Measurements from ENCODE around the gene SHQ1. TPM values are rescaled to one million over a fixed set of nuclear protein-coding genes. Genes with fewer than 3 reads are reported as not detected.
"Not testable (repeated sequence)": the region's sequence is repeated elsewhere in the genome, so short reads cannot be mapped to it uniquely, and the experiment has no call there.

The SHQ1 gene
- total and polyA plus RNA-seq, 9 donors: 11.1 to 20.7 (median 12.9) TPM

- 90% methylated on average over 4 of the region's 5 CpGs for WGBS (ENCODE audit: insufficient coverage)
- no peaks in the 10 kb centered on the region for H3K36me3 ChIP-seq (ENCODE audit: control insufficient read depth, insufficient read depth, low read length)
- H3K4me3 ChIP-seq (ENCODE audit: low read length): no peak overlapping the region
- no peaks in the 10 kb centered on the region for H3K9me3 ChIP-seq (replicated peaks; ENCODE audit: control insufficient read depth, low read depth, low read length)
- no peak for DNase-seq
- H3K4me1 ChIP-seq (ENCODE audit: control insufficient read depth, insufficient read depth, low read length): no peaks in the 10 kb centered on the region
- H3K27ac ChIP-seq (ENCODE audit: low read length): no peak overlapping the region
- no peaks in the 10 kb centered on the region for H3K27me3 ChIP-seq (ENCODE audit: control insufficient read depth, insufficient read depth, low read length)
These were observed 43.9 kb downstream of the SHQ1 start for GRCh38 chr3:72804361-72804760.

- no peaks in the 10 kb centered on the region for H3K36me3 ChIP-seq (ENCODE audit: control insufficient read depth, insufficient read depth, low read length)
- WGBS (ENCODE audit: insufficient coverage): 89% methylated on average over 1 of the region's 3 CpGs
- no peaks in the 10 kb centered on the region for H3K9me3 ChIP-seq (replicated peaks; ENCODE audit: control insufficient read depth, low read depth, low read length)
- no peak overlapping the region for H3K27ac ChIP-seq (ENCODE audit: low read length)
- H3K27me3 ChIP-seq (ENCODE audit: control insufficient read depth, insufficient read depth, low read length): no peaks in the 10 kb centered on the region
- H3K4me3 ChIP-seq (ENCODE audit: low read length): no peak overlapping the region
- no peak for DNase-seq
- H3K4me1 ChIP-seq (ENCODE audit: control insufficient read depth, insufficient read depth, low read length): peaks cover 2% of the 10 kb centered on the region
These were observed 44.7 kb downstream of the SHQ1 start for GRCh38 chr3:72803573-72803972.

- 91% methylated on average over 2 of the region's 5 CpGs for WGBS (ENCODE audit: insufficient coverage)
- H3K27ac ChIP-seq (ENCODE audit: low read length): no peak overlapping the region
- peaks cover 5% of the 10 kb centered on the region for H3K4me1 ChIP-seq (ENCODE audit: control insufficient read depth, insufficient read depth, low read length)
- H3K27me3 ChIP-seq (ENCODE audit: control insufficient read depth, insufficient read depth, low read length): no peaks in the 10 kb centered on the region
- H3K4me3 ChIP-seq (ENCODE audit: low read length): no peak overlapping the region
- H3K36me3 ChIP-seq (ENCODE audit: control insufficient read depth, insufficient read depth, low read length): no peaks in the 10 kb centered on the region
- DNase-seq: no peak
- H3K9me3 ChIP-seq (replicated peaks; ENCODE audit: control insufficient read depth, low read depth, low read length): no peaks in the 10 kb centered on the region
These were observed 46.2 kb downstream of the SHQ1 start for GRCh38 chr3:72802001-72802400.

- Histone ChIP-seq H3K4me3 (ENCODE audit: low read length) (no peak overlapping the region), H3K27ac (ENCODE audit: low read length) (no peak overlapping the region), H3K9me3 (replicated peaks; ENCODE audit: control insufficient read depth, low read depth, low read length) (no peaks in the 10 kb centered on the region), H3K4me1 (ENCODE audit: control insufficient read depth, insufficient read depth, low read length) (peaks cover 5% of the 10 kb centered on the region), H3K27me3 (ENCODE audit: control insufficient read depth, insufficient read depth, low read length) (no peaks in the 10 kb centered on the region), H3K36me3 (ENCODE audit: control insufficient read depth, insufficient read depth, low read length) (no peaks in the 10 kb centered on the region)
- no peak for DNase-seq
These were observed 47.4 kb downstream of the SHQ1 start for GRCh38 chr3:72800869-72801268.

GRCh38 chr3:72798552-72799195 is 49.6 kb downstream of the SHQ1 start:
- Histone ChIP-seq H3K27ac (ENCODE audit: low read length) (no peak overlapping the region), H3K36me3 (ENCODE audit: control insufficient read depth, insufficient read depth, low read length) (no peaks in the 10 kb centered on the region), H3K4me1 (ENCODE audit: control insufficient read depth, insufficient read depth, low read length) (peaks cover 5% of the 10 kb centered on the region), H3K27me3 (ENCODE audit: control insufficient read depth, insufficient read depth, low read length) (no peaks in the 10 kb centered on the region), H3K4me3 (ENCODE audit: low read length) (no peak overlapping the region), H3K9me3 (replicated peaks; ENCODE audit: control insufficient read depth, low read depth, low read length) (no peaks in the 10 kb centered on the region)
- WGBS (ENCODE audit: insufficient coverage): no CpG with 5 or more reads among the region's 3 CpGs
- DNase-seq: peak; percentile 23

GRCh38 chr3:72797773-72798543 is 50.3 kb downstream of the SHQ1 start:
- Histone ChIP-seq H3K4me1 (ENCODE audit: control insufficient read depth, insufficient read depth, low read length) (peaks cover 5% of the 10 kb centered on the region), H3K4me3 (ENCODE audit: low read length) (no peak overlapping the region), H3K27ac (ENCODE audit: low read length) (peak overlapping the region; percentile 42), H3K36me3 (ENCODE audit: control insufficient read depth, insufficient read depth, low read length) (no peaks in the 10 kb centered on the region), H3K27me3 (ENCODE audit: control insufficient read depth, insufficient read depth, low read length) (no peaks in the 10 kb centered on the region), H3K9me3 (replicated peaks; ENCODE audit: control insufficient read depth, low read depth, low read length) (no peaks in the 10 kb centered on the region)
- WGBS (ENCODE audit: insufficient coverage): 29% methylated on average over 7 of the region's 12 CpGs
- peak; percentile 48 for DNase-seq

- WGBS (ENCODE audit: insufficient coverage): 90% methylated on average over 2 of the region's 3 CpGs
These were observed 54.2 kb downstream of the SHQ1 start for GRCh38 chr3:72794079-72794478.

GRCh38 chr3:72791161-72791560 is 57.1 kb downstream of the SHQ1 start:
- Histone ChIP-seq H3K4me1 (ENCODE audit: control insufficient read depth, insufficient read depth, low read length) (no peaks in the 10 kb centered on the region), H3K27ac (ENCODE audit: low read length) (no peak overlapping the region), H3K27me3 (ENCODE audit: control insufficient read depth, insufficient read depth, low read length) (no peaks in the 10 kb centered on the region), H3K4me3 (ENCODE audit: low read length) (no peak overlapping the region), H3K36me3 (ENCODE audit: control insufficient read depth, insufficient read depth, low read length) (peaks cover 2% of the 10 kb centered on the region), H3K9me3 (replicated peaks; ENCODE audit: control insufficient read depth, low read depth, low read length) (no peaks in the 10 kb centered on the region)
- DNase-seq: no peak
- WGBS (ENCODE audit: insufficient coverage): no CpG with 5 or more reads among the region's 1 CpG

More at GRCh38 chr3:72794079-72794478, 54.2 kb downstream of the SHQ1 start:
- Histone ChIP-seq H3K27me3 (ENCODE audit: control insufficient read depth, insufficient read depth, low read length) (no peaks in the 10 kb centered on the region), H3K4me3 (ENCODE audit: low read length) (no peak overlapping the region), H3K27ac (ENCODE audit: low read length) (no peak overlapping the region), H3K4me1 (ENCODE audit: control insufficient read depth, insufficient read depth, low read length) (peaks cover 5% of the 10 kb centered on the region), H3K36me3 (ENCODE audit: control insufficient read depth, insufficient read depth, low read length) (no peaks in the 10 kb centered on the region), H3K9me3 (replicated peaks; ENCODE audit: control insufficient read depth, low read depth, low read length) (no peaks in the 10 kb centered on the region)
- DNase-seq: no peak

GRCh38 chr3:72789786-72790185 is 58.5 kb downstream of the SHQ1 start:
- H3K9me3 ChIP-seq (replicated peaks; ENCODE audit: control insufficient read depth, low read depth, low read length): no peaks in the 10 kb centered on the region
- no peaks in the 10 kb centered on the region for H3K27me3 ChIP-seq (ENCODE audit: control insufficient read depth, insufficient read depth, low read length)
- no CpG with 5 or more reads among the region's 1 CpG for WGBS (ENCODE audit: insufficient coverage)
- H3K4me3 ChIP-seq (ENCODE audit: low read length): no peak overlapping the region
- no peak for DNase-seq
- no peak overlapping the region for H3K27ac ChIP-seq (ENCODE audit: low read length)
- peaks cover 6% of the 10 kb centered on the region for H3K36me3 ChIP-seq (ENCODE audit: control insufficient read depth, insufficient read depth, low read length)
- H3K4me1 ChIP-seq (ENCODE audit: control insufficient read depth, insufficient read depth, low read length): no peaks in the 10 kb centered on the region

- H3K36me3 ChIP-seq (ENCODE audit: control insufficient read depth, insufficient read depth, low read length); H3K27ac ChIP-seq (ENCODE audit: low read length); H3K27me3 ChIP-seq (ENCODE audit: control insufficient read depth, insufficient read depth, low read length); H3K4me3 ChIP-seq (ENCODE audit: low read length); H3K9me3 ChIP-seq (replicated peaks; ENCODE audit: control insufficient read depth, low read depth, low read length); H3K4me1 ChIP-seq (ENCODE audit: control insufficient read depth, insufficient read depth, low read length); DNase-seq: not testable (repeated sequence)
- 98% methylated on average over 24 of the region's 27 CpGs for WGBS (ENCODE audit: insufficient coverage)
These were observed 60.0 kb downstream of the SHQ1 start for GRCh38 chr3:72788232-72788631.

Data from muscle of leg (tissue), 11 donors.